ENCODE measurements around the gene ARSI.
"Not testable (repeated sequence)": the region's sequence is repeated elsewhere in the genome, so short reads cannot be mapped to it uniquely, and the experiment has no call there.

Gene ARSI

GRCh38 chr5:150252489-150252888, 50.2 kb downstream of the ARSI start:
- Histone ChIP-seq H3K79me2 (no peaks in the 10 kb centered on the region), H3K4me3 (ENCODE audit: low read depth, low read length) (no peak overlapping the region), H3K4me2 (ENCODE audit: low read length) (no peak overlapping the region), H2AFZ (no peak overlapping the region), H3K27me3 (ENCODE audit: control insufficient read depth, insufficient read depth, low read length) (no peaks in the 10 kb centered on the region), H3K9ac (no peak overlapping the region), H3K27ac (no peak overlapping the region), H3K4me1 (no peaks in the 10 kb centered on the region), H3K9me3 (ENCODE audit: control insufficient read depth, low read length) (no peaks in the 10 kb centered on the region), H3K36me3 (ENCODE audit: control insufficient read depth, insufficient read depth, low read length) (no peaks in the 10 kb centered on the region)
- no peak for TF ChIP-seq CTCF (IDR thresholded peaks at IDR 0.05)

GRCh38 chr5:150251504-150251903, 51.2 kb downstream of the ARSI start:
- no peak overlapping the region for H3K27ac ChIP-seq

GRCh38 chr5:150249744-150250143, 53.0 kb downstream of the ARSI start:
- Histone ChIP-seq H2AFZ (no peak overlapping the region), H3K79me2 (no peaks in the 10 kb centered on the region), H3K4me1 (no peaks in the 10 kb centered on the region), H3K9ac (no peak overlapping the region), H3K4me3 (ENCODE audit: low read depth, low read length) (no peak overlapping the region), H3K27me3 (ENCODE audit: control insufficient read depth, insufficient read depth, low read length) (no peaks in the 10 kb centered on the region), H3K36me3 (ENCODE audit: control insufficient read depth, insufficient read depth, low read length) (no peaks in the 10 kb centered on the region), H3K4me2 (ENCODE audit: low read length) (no peak overlapping the region), H3K9me3 (ENCODE audit: control insufficient read depth, low read length) (no peaks in the 10 kb centered on the region), H3K27ac (no peak overlapping the region)
- no peak for TF ChIP-seq CTCF (IDR thresholded peaks at IDR 0.05)

More at GRCh38 chr5:150251504-150251903, 51.2 kb downstream of the ARSI start:
- Histone ChIP-seq H3K9me3 (ENCODE audit: control insufficient read depth, low read length) (no peaks in the 10 kb centered on the region), H3K4me2 (ENCODE audit: low read length) (no peak overlapping the region), H3K9ac (no peak overlapping the region), H3K79me2 (no peaks in the 10 kb centered on the region), H2AFZ (no peak overlapping the region), H3K4me1 (no peaks in the 10 kb centered on the region), H3K4me3 (ENCODE audit: low read depth, low read length) (no peak overlapping the region), H3K36me3 (ENCODE audit: control insufficient read depth, insufficient read depth, low read length) (no peaks in the 10 kb centered on the region), H3K27me3 (ENCODE audit: control insufficient read depth, insufficient read depth, low read length) (no peaks in the 10 kb centered on the region)
- no peak for TF ChIP-seq CTCF (IDR thresholded peaks at IDR 0.05)

- Histone ChIP-seq H3K27me3 (ENCODE audit: control insufficient read depth, insufficient read depth, low read length) (no peaks in the 10 kb centered on the region), H3K4me1 (no peaks in the 10 kb centered on the region), H3K9ac (no peak overlapping the region), H2AFZ (no peak overlapping the region), H3K36me3 (ENCODE audit: control insufficient read depth, insufficient read depth, low read length) (no peaks in the 10 kb centered on the region), H3K4me3 (ENCODE audit: low read depth, low read length) (no peak overlapping the region), H3K27ac (no peak overlapping the region), H3K4me2 (ENCODE audit: low read length) (no peak overlapping the region), H3K9me3 (ENCODE audit: control insufficient read depth, low read length) (no peaks in the 10 kb centered on the region), H3K79me2 (no peaks in the 10 kb centered on the region)
- no peak for TF ChIP-seq CTCF (IDR thresholded peaks at IDR 0.05)
Observed at GRCh38 chr5:150248946-150249345, 53.8 kb downstream of the ARSI start.

- H3K9me3 ChIP-seq (ENCODE audit: control insufficient read depth, low read length); H3K4me1 ChIP-seq; H2AFZ ChIP-seq; H3K4me2 ChIP-seq (ENCODE audit: low read length); H3K27ac ChIP-seq; H3K9ac ChIP-seq; H3K27me3 ChIP-seq (ENCODE audit: control insufficient read depth, insufficient read depth, low read length); H3K36me3 ChIP-seq (ENCODE audit: control insufficient read depth, insufficient read depth, low read length); H3K79me2 ChIP-seq; H3K4me3 ChIP-seq (ENCODE audit: low read depth, low read length): not testable (repeated sequence)
Observed at GRCh38 chr5:150248493-150248892, 54.2 kb downstream of the ARSI start.

All from parathyroid adenoma (tissue), 2 donors.